Measurements from ENCODE around the gene ATE1. TPM values are rescaled to one million over a fixed set of nuclear protein-coding genes. Genes with fewer than 3 reads are reported as not detected.

The ATE1 gene
- total RNA-seq, 1 experiment from 2014 or later = 39.2 TPM

DNA sequence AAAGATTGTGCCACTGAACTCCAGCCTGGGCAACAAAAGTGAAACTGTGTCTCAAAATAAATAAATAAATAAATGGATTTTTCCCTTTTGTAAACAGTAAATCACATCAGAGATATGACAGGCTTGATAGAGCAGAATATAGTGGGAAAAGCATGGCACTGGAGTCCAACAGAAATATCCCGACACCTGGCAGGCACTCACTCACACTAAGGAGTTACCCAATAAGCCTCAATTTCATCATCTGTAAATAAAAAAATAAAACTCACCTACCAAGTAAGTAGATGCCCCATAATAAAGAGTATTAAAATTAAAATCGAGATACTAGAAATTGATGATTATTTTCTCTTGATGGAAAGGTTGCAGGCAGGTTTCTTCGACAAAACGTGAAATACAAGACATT is 1.7 kb downstream of the ATE1 start:
- H3K4me2 ChIP-seq (ENCODE audit: low read length) = peak overlapping the region; percentile 79; the same call in 1 of the 2 replicates
- no peak overlapping the region for H3K9ac ChIP-seq (ENCODE audit: low read length)
- no peaks in the 10 kb centered on the region; a peak in 1 of 4 replicates for H3K36me3 ChIP-seq (ENCODE audit: control insufficient read depth in 1 of 2, insufficient read depth in 2 of 2, low read length in 2 of 2)
- H3K4me3 ChIP-seq (replicated peaks in 1 of 2; ENCODE audit: low read depth in 1 of 2, low read length in 2 of 2) = peak overlapping the region in 1 of 2 experiments; percentile 83; a peak in 1 of 4 replicates
- intact Hi-C loops (cut with micrococcal nuclease) = loop anchor here (5.0 to 10.0 kb wide), 2 partner anchors 136 to 601 kb away; no protein-coding TSS in a partner anchor
- DNase-seq (ENCODE audit: low read depth, low spot score) = no peak
- no peaks in the 10 kb centered on the region for H3K9me2 ChIP-seq (ENCODE audit: insufficient read depth)
- RAD21 ChIA-PET (ENCODE audit: low non-redundant PET in 1 of 2, low total read pairs in 2 of 2, uncharacterized antibody in 2 of 2, unreplicated experiment in 2 of 2) = no interaction called here
- TF ChIP-seq CTCF (IDR thresholded peaks at IDR 0.05 in 2 of 3, conservative IDR thresholded peaks at IDR 0.05 in 1 of 3; ENCODE audit: borderline replicate concordance in 1 of 3, insufficient read depth in 1 of 3, low read depth in 2 of 3, low read length in 2 of 3) (no peak), CEBPB (IDR thresholded peaks at IDR 0.05; ENCODE audit: low read depth) (no peak), ZBTB33 (IDR thresholded peaks at IDR 0.05; ENCODE audit: extremely low read depth, insufficient replicate concordance, low read length) (no peak), JUND (IDR thresholded peaks at IDR 0.05) (no peak), FOSL1 (IDR thresholded peaks at IDR 0.05; ENCODE audit: low read depth) (no peak), SP1 (IDR thresholded peaks at IDR 0.05; ENCODE audit: low read depth) (no peak), EZH2 (IDR thresholded peaks at IDR 0.05) (no peak), CBX3 (IDR thresholded peaks at IDR 0.05; ENCODE audit: low read depth) (no peak), YY1 (IDR thresholded peaks at IDR 0.05; ENCODE audit: extremely low read depth, insufficient replicate concordance, low read depth, low read length) (no peak), SIN3A (IDR thresholded peaks at IDR 0.05; ENCODE audit: low read depth) (no peak), RAD21 (IDR thresholded peaks at IDR 0.05; ENCODE audit: low read depth) (no peak), ZNF274 (IDR thresholded peaks at IDR 0.05; ENCODE audit: low read depth, low read length) (no peak), POLR2AphosphoS5 (IDR thresholded peaks at IDR 0.05; ENCODE audit: low read depth, low read length) (no peak), EGR1 (IDR thresholded peaks at IDR 0.05; ENCODE audit: low read depth) (no peak)
- TF ChIP-seq, protein P1, sequence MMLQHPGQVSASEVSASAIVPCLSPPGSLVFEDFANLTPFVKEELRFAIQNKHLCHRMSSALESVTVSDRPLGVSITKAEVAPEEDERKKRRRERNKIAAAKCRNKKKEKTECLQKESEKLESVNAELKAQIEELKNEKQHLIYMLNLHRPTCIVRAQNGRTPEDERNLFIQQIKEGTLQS (IDR thresholded peaks at IDR 0.05) = no peak
- TF ChIP-seq, protein P2, sequence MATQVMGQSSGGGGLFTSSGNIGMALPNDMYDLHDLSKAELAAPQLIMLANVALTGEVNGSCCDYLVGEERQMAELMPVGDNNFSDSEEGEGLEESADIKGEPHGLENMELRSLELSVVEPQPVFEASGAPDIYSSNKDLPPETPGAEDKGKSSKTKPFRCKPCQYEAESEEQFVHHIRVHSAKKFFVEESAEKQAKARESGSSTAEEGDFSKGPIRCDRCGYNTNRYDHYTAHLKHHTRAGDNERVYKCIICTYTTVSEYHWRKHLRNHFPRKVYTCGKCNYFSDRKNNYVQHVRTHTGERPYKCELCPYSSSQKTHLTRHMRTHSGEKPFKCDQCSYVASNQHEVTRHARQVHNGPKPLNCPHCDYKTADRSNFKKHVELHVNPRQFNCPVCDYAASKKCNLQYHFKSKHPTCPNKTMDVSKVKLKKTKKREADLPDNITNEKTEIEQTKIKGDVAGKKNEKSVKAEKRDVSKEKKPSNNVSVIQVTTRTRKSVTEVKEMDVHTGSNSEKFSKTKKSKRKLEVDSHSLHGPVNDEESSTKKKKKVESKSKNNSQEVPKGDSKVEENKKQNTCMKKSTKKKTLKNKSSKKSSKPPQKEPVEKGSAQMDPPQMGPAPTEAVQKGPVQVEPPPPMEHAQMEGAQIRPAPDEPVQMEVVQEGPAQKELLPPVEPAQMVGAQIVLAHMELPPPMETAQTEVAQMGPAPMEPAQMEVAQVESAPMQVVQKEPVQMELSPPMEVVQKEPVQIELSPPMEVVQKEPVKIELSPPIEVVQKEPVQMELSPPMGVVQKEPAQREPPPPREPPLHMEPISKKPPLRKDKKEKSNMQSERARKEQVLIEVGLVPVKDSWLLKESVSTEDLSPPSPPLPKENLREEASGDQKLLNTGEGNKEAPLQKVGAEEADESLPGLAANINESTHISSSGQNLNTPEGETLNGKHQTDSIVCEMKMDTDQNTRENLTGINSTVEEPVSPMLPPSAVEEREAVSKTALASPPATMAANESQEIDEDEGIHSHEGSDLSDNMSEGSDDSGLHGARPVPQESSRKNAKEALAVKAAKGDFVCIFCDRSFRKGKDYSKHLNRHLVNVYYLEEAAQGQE (IDR thresholded peaks at IDR 0.05; ENCODE audit: low read depth) = no peak
- CTCF ChIA-PET = no interaction called here
- peaks cover 10 to 17% of the 10 kb centered on the region in 2 experiments; a peak in 3 of 4 replicates for H3K4me1 ChIP-seq (ENCODE audit: control insufficient read depth in 1 of 2, insufficient read depth in 2 of 2, low read length in 2 of 2)
- H3K27me3 ChIP-seq (ENCODE audit: insufficient read depth, low read length) = no peaks in the 10 kb centered on the region
- no peak overlapping the region for H2AFZ ChIP-seq (ENCODE audit: low read depth, low read length, poor library complexity, severe bottlenecking)
- H3K79me2 ChIP-seq (ENCODE audit: insufficient read depth, low read length) = peaks cover 38% of the 10 kb centered on the region
- H4K20me1 ChIP-seq (ENCODE audit: insufficient read depth) = no peaks in the 10 kb centered on the region
- POLR2A ChIA-PET = no interaction called here
- H3K9me3 ChIP-seq (ENCODE audit: control insufficient read depth in 1 of 2, insufficient read depth in 1 of 2, low read depth in 1 of 2, low read length in 2 of 2) = no peaks in the 10 kb centered on the region
- ATAC-seq = no peak
- no TSS peak for BruUV-seq (replicated peaks)
- no peak overlapping the region; the same call in 1 of the 2 replicates for H3K27ac ChIP-seq (ENCODE audit: low read depth, low read length)

Data from HCT116 (cell line).